ENCODE measurements around the gene GJB3.
"Not testable (repeated sequence)": the region's sequence is repeated elsewhere in the genome, so short reads cannot be mapped to it uniquely, and the experiment has no call there.

Gene GJB3

DNA sequence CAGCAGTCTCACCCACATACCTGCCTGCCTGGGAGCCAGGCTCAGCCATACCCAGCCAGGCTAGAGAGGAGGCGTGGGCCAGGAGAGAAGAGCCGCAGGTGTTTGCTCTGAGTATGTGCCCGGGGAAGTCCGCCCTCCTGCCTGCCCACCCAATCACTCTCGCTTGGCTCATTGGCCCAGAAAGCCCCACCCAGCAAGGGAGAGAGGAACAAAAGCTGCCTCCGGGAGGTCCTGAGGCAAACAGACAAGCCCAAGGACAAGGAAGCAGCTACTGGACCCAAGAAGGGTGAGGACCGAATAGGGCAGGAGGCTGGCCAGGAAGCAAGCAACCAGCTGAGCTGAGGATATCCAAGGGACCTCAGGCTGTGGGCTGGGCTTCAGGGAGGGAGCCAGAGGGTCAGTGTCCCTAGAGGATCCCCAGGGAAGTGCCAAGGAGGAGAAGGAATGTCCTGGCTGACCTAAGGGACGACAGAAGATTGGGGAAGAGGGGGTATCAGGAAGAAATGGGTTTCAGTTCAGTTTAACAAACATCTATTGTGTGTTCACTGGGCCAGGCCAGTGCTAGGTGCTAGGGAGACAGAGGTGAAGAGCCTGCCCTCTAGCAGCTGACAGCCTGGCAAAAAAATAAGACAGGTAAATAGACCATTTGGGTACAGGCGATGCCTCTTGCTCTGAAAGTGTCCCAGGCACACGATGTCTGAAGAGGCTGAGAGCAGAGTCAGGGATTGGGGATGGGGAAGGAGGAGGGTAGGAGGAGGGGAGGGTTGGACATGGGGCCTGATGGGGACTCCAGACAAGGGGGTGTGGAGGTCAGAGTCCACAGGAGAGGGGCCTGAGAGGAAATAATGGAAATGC lies 21.3 kb upstream of the GJB3 start, which contains the start of gene GJB4:
Gene GJB4 (plus strand): TSS at position 238 of the 855 bp plus-strand sequence. CDS start 1,515 bp downstream, outside the sequence.
- H3K4me1 ChIP-seq (ENCODE audit: control insufficient read depth, insufficient read depth, low read length) = no peaks in the 10 kb centered on the region
- H3K9me3 ChIP-seq (ENCODE audit: control insufficient read depth in 2 of 2, low read length in 2 of 2) = no peaks in the 10 kb centered on the region
- H3K27ac ChIP-seq (ENCODE audit: low read length) = no peak within 1 kb of the TSS
- no peak within 1 kb of the TSS for H3K9ac ChIP-seq (ENCODE audit: low read length in 2 of 2)
- peaks cover 4 to 11% of the 10 kb centered on the region in 2 donors for H3K27me3 ChIP-seq (ENCODE audit: control insufficient read depth in 1 of 2, insufficient read depth in 2 of 2, low read length in 2 of 2)
- H3K4me3 ChIP-seq (ENCODE audit: low read length in 2 of 2) = no peak within 1 kb of the TSS
- no peaks in the 10 kb centered on the region for H3K36me3 ChIP-seq (ENCODE audit: control insufficient read depth in 2 of 2, insufficient read depth in 2 of 2, low read length in 2 of 2)

DNA sequence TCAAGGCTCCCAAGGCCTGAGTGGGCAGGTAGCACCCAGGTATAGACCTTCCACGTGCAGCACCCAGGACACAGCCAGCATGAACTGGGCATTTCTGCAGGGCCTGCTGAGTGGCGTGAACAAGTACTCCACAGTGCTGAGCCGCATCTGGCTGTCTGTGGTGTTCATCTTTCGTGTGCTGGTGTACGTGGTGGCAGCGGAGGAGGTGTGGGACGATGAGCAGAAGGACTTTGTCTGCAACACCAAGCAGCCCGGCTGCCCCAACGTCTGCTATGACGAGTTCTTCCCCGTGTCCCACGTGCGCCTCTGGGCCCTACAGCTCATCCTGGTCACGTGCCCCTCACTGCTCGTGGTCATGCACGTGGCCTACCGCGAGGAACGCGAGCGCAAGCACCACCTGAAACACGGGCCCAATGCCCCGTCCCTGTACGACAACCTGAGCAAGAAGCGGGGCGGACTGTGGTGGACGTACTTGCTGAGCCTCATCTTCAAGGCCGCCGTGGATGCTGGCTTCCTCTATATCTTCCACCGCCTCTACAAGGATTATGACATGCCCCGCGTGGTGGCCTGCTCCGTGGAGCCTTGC lies 19.7 kb upstream of the GJB3 start:
- H3K27ac ChIP-seq (ENCODE audit: low read length) = no peak overlapping the region
- no peak overlapping the region for H3K9ac ChIP-seq (ENCODE audit: low read length in 2 of 2)
- H3K9me3 ChIP-seq (ENCODE audit: control insufficient read depth in 2 of 2, low read length in 2 of 2) = peaks cover 0 to 5% of the 10 kb centered on the region in 2 donors
- H3K27me3 ChIP-seq (ENCODE audit: control insufficient read depth in 1 of 2, insufficient read depth in 2 of 2, low read length in 2 of 2) = peaks cover 0 to 9% of the 10 kb centered on the region in 2 donors
- H3K4me3 ChIP-seq (ENCODE audit: low read length in 2 of 2) = no peak overlapping the region
- no peaks in the 10 kb centered on the region for H3K4me1 ChIP-seq (ENCODE audit: control insufficient read depth, insufficient read depth, low read length)
- no peaks in the 10 kb centered on the region for H3K36me3 ChIP-seq (ENCODE audit: control insufficient read depth in 2 of 2, insufficient read depth in 2 of 2, low read length in 2 of 2)

DNA sequence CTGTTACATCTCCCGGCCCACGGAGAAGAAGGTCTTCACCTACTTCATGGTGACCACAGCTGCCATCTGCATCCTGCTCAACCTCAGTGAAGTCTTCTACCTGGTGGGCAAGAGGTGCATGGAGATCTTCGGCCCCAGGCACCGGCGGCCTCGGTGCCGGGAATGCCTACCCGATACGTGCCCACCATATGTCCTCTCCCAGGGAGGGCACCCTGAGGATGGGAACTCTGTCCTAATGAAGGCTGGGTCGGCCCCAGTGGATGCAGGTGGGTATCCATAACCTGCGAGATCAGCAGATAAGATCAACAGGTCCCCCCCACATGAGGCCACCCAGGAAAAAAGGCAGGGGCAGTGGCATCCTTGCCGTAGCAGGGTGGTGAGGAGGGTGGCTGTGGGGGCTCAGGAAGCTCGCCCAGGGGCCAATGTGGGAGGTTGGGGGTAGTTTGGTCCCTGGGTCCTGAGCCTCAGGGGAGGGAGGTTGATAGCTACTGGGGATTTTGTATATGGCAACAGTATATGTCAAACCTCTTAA lies 19.2 kb upstream of the GJB3 start:
- H3K27ac ChIP-seq (ENCODE audit: low read length) = no peak overlapping the region
- H3K27me3 ChIP-seq (ENCODE audit: control insufficient read depth in 1 of 2, insufficient read depth in 2 of 2, low read length in 2 of 2) = peaks cover 0 to 6% of the 10 kb centered on the region in 2 donors
- no peak overlapping the region for H3K9ac ChIP-seq (ENCODE audit: low read length in 2 of 2)
- H3K9me3 ChIP-seq (ENCODE audit: control insufficient read depth in 2 of 2, low read length in 2 of 2) = peaks cover 0 to 5% of the 10 kb centered on the region in 2 donors
- no peaks in the 10 kb centered on the region for H3K36me3 ChIP-seq (ENCODE audit: control insufficient read depth in 2 of 2, insufficient read depth in 2 of 2, low read length in 2 of 2)
- no peak overlapping the region for H3K4me3 ChIP-seq (ENCODE audit: low read length in 2 of 2)
- H3K4me1 ChIP-seq (ENCODE audit: control insufficient read depth, insufficient read depth, low read length) = no peaks in the 10 kb centered on the region

DNA sequence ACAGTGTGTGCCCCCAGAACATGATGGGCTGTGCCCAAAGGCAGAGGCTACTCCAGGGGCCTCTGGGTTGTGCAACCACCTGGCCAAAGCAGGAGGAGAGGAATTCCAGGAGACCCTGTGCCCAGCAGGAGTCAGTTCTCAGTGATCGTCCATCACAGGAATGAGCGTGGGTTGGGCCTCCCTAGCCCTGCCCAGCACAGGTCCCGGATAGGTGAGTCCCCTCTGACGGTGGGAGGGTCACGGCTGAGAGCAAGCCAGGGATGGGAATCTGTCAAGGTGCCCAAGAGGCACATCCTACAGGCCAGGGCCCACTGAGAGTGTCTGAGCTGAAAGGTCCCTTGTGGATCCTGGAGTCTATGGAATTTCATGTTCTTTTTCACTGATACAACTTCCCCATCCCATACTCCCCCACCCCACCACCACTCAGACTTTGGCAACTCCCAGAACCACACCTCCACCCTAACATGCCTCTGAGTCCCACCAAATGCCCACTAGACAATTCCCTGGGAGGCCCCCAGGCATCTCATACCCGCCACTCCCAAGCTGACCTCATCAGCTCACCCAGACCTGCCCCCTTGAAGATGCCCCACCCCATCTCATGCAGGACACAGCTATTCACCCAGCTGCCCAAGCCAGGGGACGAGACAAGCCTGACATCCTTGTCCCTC lies 18.4 kb upstream of the GJB3 start:
- Histone ChIP-seq H3K27ac (ENCODE audit: low read length) (no peak overlapping the region), H3K9me3 (ENCODE audit: control insufficient read depth in 2 of 2, low read length in 2 of 2) (peaks cover 0 to 5% of the 10 kb centered on the region in 2 donors), H3K4me1 (ENCODE audit: control insufficient read depth, insufficient read depth, low read length) (no peaks in the 10 kb centered on the region), H3K36me3 (ENCODE audit: control insufficient read depth in 2 of 2, insufficient read depth in 2 of 2, low read length in 2 of 2) (no peaks in the 10 kb centered on the region), H3K4me3 (ENCODE audit: low read length in 2 of 2) (no peak overlapping the region), H3K27me3 (ENCODE audit: control insufficient read depth in 1 of 2, insufficient read depth in 2 of 2, low read length in 2 of 2) (peaks cover 0 to 5% of the 10 kb centered on the region in 2 donors), H3K9ac (ENCODE audit: low read length in 2 of 2) (no peak overlapping the region)

DNA sequence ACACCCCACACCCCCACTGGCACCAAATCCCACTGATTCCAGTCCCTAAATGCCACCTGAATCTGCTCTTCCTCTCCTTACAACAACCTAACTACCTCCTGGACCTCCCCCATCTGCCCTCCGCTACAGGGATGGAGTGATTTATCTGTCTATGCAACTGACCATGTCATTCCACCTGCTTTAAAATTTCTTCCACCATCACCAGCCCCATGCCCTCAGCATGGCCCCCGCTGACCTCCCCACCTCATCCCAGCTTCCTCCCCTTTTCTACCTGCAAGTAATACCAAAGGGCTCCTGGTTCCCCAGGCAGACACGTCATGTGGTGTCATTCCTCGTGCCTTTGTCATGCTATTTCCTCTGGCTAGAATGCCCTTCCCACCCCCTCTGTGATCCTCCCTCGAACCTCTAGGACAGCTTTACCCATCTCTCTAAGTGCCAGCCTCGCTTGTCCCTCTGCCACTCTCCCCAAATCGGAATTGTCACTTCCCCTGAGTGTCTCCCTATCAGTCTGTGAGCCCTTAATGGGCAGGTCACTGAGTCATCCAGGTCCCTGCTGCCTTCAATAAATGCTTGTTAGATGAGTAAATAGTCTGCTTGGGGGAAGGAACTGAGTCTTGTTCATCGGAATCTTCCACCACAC lies 17.8 kb upstream of the GJB3 start:
- no peak overlapping the region for H3K27ac ChIP-seq (ENCODE audit: low read length)
- H3K27me3 ChIP-seq (ENCODE audit: control insufficient read depth in 1 of 2, insufficient read depth in 2 of 2, low read length in 2 of 2) = peaks cover 0 to 5% of the 10 kb centered on the region in 2 donors
- H3K9ac ChIP-seq (ENCODE audit: low read length in 2 of 2) = no peak overlapping the region
- peaks cover 0 to 5% of the 10 kb centered on the region in 2 donors for H3K9me3 ChIP-seq (ENCODE audit: control insufficient read depth in 2 of 2, low read length in 2 of 2)
- H3K4me1 ChIP-seq (ENCODE audit: control insufficient read depth, insufficient read depth, low read length) = no peaks in the 10 kb centered on the region
- no peaks in the 10 kb centered on the region for H3K36me3 ChIP-seq (ENCODE audit: control insufficient read depth in 2 of 2, insufficient read depth in 2 of 2, low read length in 2 of 2)
- no peak overlapping the region for H3K4me3 ChIP-seq (ENCODE audit: low read length in 2 of 2)

DNA sequence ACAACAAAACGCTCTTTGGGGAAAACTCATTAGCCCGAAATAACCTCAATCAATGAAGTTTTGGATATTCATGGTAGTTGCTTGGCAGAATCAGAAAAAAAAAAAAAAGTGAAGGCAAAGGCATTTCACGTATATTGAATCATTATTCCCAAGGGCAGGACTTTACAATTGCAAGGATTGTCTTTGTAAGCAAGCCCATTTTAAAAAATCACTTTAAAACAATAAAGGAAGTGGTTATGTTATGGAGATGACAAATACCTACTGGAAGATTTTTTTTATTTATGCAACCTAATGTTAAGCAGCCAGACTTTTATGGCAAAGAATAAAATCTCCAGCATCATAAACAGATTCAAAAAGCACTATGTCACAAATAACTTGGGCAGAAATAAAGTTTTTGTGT lies 12.2 kb upstream of the GJB3 start:
- Histone ChIP-seq H3K36me3 (ENCODE audit: control insufficient read depth in 2 of 2, insufficient read depth in 2 of 2, low read length in 2 of 2) (no peaks in the 10 kb centered on the region), H3K4me3 (ENCODE audit: low read length in 2 of 2) (no peak overlapping the region), H3K27ac (ENCODE audit: low read length) (no peak overlapping the region), H3K27me3 (ENCODE audit: control insufficient read depth in 1 of 2, insufficient read depth in 2 of 2, low read length in 2 of 2) (peaks cover 0 to 9% of the 10 kb centered on the region in 2 donors), H3K4me1 (ENCODE audit: control insufficient read depth, insufficient read depth, low read length) (no peaks in the 10 kb centered on the region), H3K9me3 (ENCODE audit: control insufficient read depth in 2 of 2, low read length in 2 of 2) (peaks cover 0 to 5% of the 10 kb centered on the region in 2 donors), H3K9ac (ENCODE audit: low read length in 2 of 2) (no peak overlapping the region)

DNA sequence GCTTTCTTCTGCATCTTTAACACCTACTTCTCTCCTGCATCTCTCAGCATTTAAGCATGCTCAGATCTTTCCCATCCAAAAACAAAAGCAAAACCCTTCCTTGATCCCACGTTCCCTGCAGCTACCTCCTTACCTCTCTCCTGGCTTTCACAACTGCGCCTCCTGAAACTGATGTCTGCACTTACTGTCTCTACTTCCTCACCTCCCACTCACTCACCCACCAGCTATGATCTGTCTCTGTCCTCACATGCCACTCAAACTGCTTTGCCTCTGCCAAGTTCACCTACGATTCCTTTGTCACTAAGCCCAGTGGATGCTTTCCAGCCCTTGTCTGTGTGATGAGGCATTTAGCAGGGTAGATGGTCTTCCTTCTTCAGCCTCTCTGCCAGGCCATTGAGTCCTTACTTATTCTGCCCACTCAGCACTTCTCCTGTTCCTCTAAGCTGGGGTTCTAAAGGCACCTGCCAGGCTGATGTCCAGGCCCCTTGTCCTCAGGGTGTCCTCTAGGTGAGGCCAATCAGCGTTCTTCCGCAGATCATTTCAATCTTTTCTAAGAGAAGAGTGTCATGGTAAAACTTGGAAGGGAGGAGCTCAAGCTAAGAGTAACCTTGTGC lies 10.0 kb upstream of the GJB3 start:
- H3K27me3 ChIP-seq (ENCODE audit: control insufficient read depth in 1 of 2, insufficient read depth in 2 of 2, low read length in 2 of 2) = peaks cover 0 to 18% of the 10 kb centered on the region in 2 donors
- no peak overlapping the region for H3K4me3 ChIP-seq (ENCODE audit: low read length in 2 of 2)
- H3K27ac ChIP-seq (ENCODE audit: low read length) = no peak overlapping the region
- H3K9me3 ChIP-seq (ENCODE audit: control insufficient read depth in 2 of 2, low read length in 2 of 2) = no peaks in the 10 kb centered on the region
- no peaks in the 10 kb centered on the region for H3K4me1 ChIP-seq (ENCODE audit: control insufficient read depth, insufficient read depth, low read length)
- H3K9ac ChIP-seq (ENCODE audit: low read length in 2 of 2) = no peak overlapping the region
- H3K36me3 ChIP-seq (ENCODE audit: control insufficient read depth in 2 of 2, insufficient read depth in 2 of 2, low read length in 2 of 2) = no peaks in the 10 kb centered on the region

DNA sequence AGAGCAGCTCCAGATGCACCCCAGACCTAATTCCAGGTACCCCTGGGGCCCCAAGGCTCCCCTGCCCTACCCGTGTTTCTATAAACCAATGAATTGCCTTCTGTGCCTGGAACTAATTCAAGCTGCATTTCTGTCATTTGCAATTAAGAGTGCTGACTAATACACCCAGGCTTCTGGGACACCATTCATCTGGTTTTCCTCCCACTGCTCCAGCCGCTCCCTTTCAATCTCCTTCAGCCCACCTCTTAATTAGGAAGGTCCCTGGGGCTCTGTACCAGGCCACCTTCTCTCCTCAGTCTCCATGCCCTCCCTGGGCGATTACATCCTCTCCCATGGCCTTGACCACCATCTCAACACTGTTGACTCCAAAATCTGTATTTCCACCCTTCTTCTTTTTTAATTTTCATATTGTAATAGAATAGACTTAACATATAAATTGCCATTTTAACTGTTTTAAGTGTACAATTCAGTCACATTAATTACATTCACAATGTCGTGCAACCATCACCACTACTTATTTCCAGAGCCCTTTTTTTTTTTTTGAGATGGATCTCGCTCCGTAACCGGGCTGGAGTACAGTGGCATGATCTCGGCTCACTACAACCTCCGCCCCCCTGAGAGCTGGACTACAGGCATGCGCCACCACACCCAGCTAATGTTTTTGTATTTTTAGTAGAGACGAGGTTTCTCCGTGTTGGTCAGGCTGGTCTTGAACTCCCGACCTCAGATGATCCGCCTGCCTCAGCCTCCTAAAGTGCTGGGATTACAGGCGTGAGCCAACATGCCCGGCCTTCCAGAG lies 9.2 kb upstream of the GJB3 start:
- no peaks in the 10 kb centered on the region for H3K36me3 ChIP-seq (ENCODE audit: control insufficient read depth in 2 of 2, insufficient read depth in 2 of 2, low read length in 2 of 2)
- H3K27ac ChIP-seq (ENCODE audit: low read length) = no peak overlapping the region
- H3K27me3 ChIP-seq (ENCODE audit: control insufficient read depth in 1 of 2, insufficient read depth in 2 of 2, low read length in 2 of 2) = peaks cover 4 to 19% of the 10 kb centered on the region in 2 donors
- no peaks in the 10 kb centered on the region for H3K4me1 ChIP-seq (ENCODE audit: control insufficient read depth, insufficient read depth, low read length)
- H3K9me3 ChIP-seq (ENCODE audit: control insufficient read depth in 2 of 2, low read length in 2 of 2) = no peaks in the 10 kb centered on the region
- H3K9ac ChIP-seq (ENCODE audit: low read length in 2 of 2) = no peak overlapping the region
- H3K4me3 ChIP-seq (ENCODE audit: low read length in 2 of 2) = no peak overlapping the region

DNA sequence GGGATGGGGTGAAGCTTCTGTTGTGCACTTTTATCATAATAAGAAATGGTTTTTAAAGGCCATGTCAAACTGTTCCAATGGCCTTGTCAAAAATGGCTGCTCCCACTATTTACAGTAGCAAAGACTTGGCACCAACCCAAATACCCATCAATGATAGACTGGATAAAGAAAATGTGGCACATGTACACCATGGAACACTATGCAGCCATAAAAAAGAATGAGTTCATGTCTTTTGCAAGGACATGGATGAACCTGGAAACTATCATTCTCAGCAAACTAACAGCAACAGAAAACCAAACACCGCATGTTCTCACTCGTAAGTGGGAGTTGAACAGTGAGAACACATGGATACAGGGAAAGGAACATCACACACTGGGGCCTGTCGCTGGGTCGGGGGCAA lies 7.9 kb upstream of the GJB3 start:
- H3K27me3 ChIP-seq (ENCODE audit: control insufficient read depth in 1 of 2, insufficient read depth in 2 of 2, low read length in 2 of 2) = peaks cover 12 to 25% of the 10 kb centered on the region in 2 donors
- not testable (repeated sequence) for H3K9me3 ChIP-seq (ENCODE audit: control insufficient read depth in 2 of 2, low read length in 2 of 2)

More for the DNA sequence above, 7.9 kb upstream of the GJB3 start:
- not testable (repeated sequence) for H3K4me1 ChIP-seq (ENCODE audit: control insufficient read depth, insufficient read depth, low read length); H3K27ac ChIP-seq (ENCODE audit: low read length); H3K4me3 ChIP-seq (ENCODE audit: low read length in 2 of 2); H3K36me3 ChIP-seq (ENCODE audit: control insufficient read depth in 2 of 2, insufficient read depth in 2 of 2, low read length in 2 of 2); H3K9ac ChIP-seq (ENCODE audit: low read length in 2 of 2)

Measured in stomach smooth muscle (tissue), 2 donors.